Neuronal stem cell (in vitro differentiated cells): ENCODE data around the gene CEL.

ENCODE experiments used
- DNase-seq: peaks from one replicate; pipeline ENCODE4 v3.0.0-alpha.2; 2013; ENCODE audit warnings: low spot score
- H2AFZ ChIP-seq: one replicate; pipeline ENCODE4 v1.6.1; 2013; ENCODE audit warnings: mild to moderate bottlenecking, low read length, inconsistent platforms
- H2AK5ac ChIP-seq: 2 replicates; pipeline ENCODE4 v1.6.1; 2013; ENCODE audit warnings: low read depth, mild to moderate bottlenecking, inconsistent platforms, low read length, moderate library complexity, mixed read lengths
- H2BK120ac ChIP-seq: 2 replicates; pipeline ENCODE4 v1.6.1; 2013; ENCODE audit warnings: low read depth, mild to moderate bottlenecking, inconsistent platforms, low read length, moderate library complexity, mixed read lengths
- H2BK12ac ChIP-seq: one replicate; pipeline ENCODE4 v1.6.1; 2013; ENCODE audit warnings: low read length, inconsistent platforms
- H2BK15ac ChIP-seq: 2 replicates; pipeline ENCODE4 v1.6.1; 2013; ENCODE audit warnings: mild to moderate bottlenecking, low read length, inconsistent platforms, mixed read lengths
- H2BK5ac ChIP-seq: one replicate; pipeline ENCODE4 v1.6.1; 2013; ENCODE audit warnings: inconsistent platforms, mild to moderate bottlenecking, low read length, moderate library complexity
- H3K14ac ChIP-seq: one replicate; pipeline ENCODE4 v1.6.1; 2013; ENCODE audit warnings: low read length, inconsistent platforms
- H3K18ac ChIP-seq: 2 replicates; pipeline ENCODE4 v1.6.1; 2013; ENCODE audit warnings: low read length, inconsistent platforms
- H3K23ac ChIP-seq: 2 replicates; pipeline ENCODE4 v1.6.1; 2013; ENCODE audit warnings: low read depth, mild to moderate bottlenecking, mixed read lengths, low read length, inconsistent platforms; ENCODE audit not compliant: poor library complexity
- H3K27ac ChIP-seq: replicated peaks from 3 replicates; pipeline ENCODE4 v1.5.1; 2013; ENCODE audit warnings: low read length, inconsistent platforms
- H3K27me3 ChIP-seq, 3 experiments: 2 replicates each; pipeline ENCODE4 v1.6.1; 2013; ENCODE audit warnings: low read length in 3 of 3, mild to moderate bottlenecking in 2 of 3, inconsistent platforms in 1 of 3, low read depth in 1 of 3, mixed read lengths in 1 of 3, moderate library complexity in 1 of 3; ENCODE audit not compliant: control insufficient read depth in 3 of 3, insufficient read depth in 3 of 3
- H3K36me3 ChIP-seq, 2 donors: replicated peaks in 1 of 2; 2 replicates each; pipeline ENCODE4 v1.6.1; 2013; ENCODE audit warnings: low read length in 2 of 2; ENCODE audit not compliant: control insufficient read depth in 2 of 2, insufficient read depth in 2 of 2
- H3K4ac ChIP-seq: 2 replicates; pipeline ENCODE4 v1.6.1; 2013; ENCODE audit warnings: inconsistent platforms, mild to moderate bottlenecking, low read length, moderate library complexity
- H3K4me1 ChIP-seq, 2 donors: 1 replicate in 1 of 2; 2 replicates in 1 of 2; pipeline ENCODE4 v1.6.1; 2013; ENCODE audit warnings: low read length in 2 of 2, low read depth in 1 of 2; ENCODE audit not compliant: control insufficient read depth in 2 of 2, insufficient read depth in 1 of 2
- H3K4me2 ChIP-seq: one replicate; pipeline ENCODE4 v1.6.1; 2013; ENCODE audit warnings: mild to moderate bottlenecking, low read length, inconsistent platforms; ENCODE audit not compliant: insufficient read depth, poor library complexity, severe bottlenecking
- H3K4me3 ChIP-seq, 2 donors: 2 replicates each; pipeline ENCODE4 v1.5.1; 2013; ENCODE audit warnings: low read length in 2 of 2, mild to moderate bottlenecking in 2 of 2, inconsistent platforms in 1 of 2, moderate library complexity in 1 of 2
- H3K79me1 ChIP-seq: one replicate; pipeline ENCODE4 v1.6.1; 2013; ENCODE audit warnings: low read depth, mild to moderate bottlenecking, inconsistent platforms, low read length, moderate library complexity
- H3K9ac ChIP-seq: one replicate; pipeline ENCODE4 v1.6.1; 2013; ENCODE audit warnings: mild to moderate bottlenecking, low read depth, low read length, inconsistent platforms; ENCODE audit not compliant: poor library complexity
- H3K9me3 ChIP-seq, 2 donors: replicated peaks in 1 of 2; 2 replicates each; pipeline versions ENCODE3 to v1.6.1; 2013; ENCODE audit warnings: low read length in 2 of 2, mild to moderate bottlenecking in 2 of 2, inconsistent platforms in 1 of 2, low read depth in 1 of 2, mixed read lengths in 1 of 2, moderate library complexity in 1 of 2; ENCODE audit not compliant: control insufficient read depth in 2 of 2, insufficient read depth in 1 of 2
- H4K8ac ChIP-seq: one replicate; pipeline ENCODE4 v1.6.1; 2013; ENCODE audit warnings: low read depth, mild to moderate bottlenecking, inconsistent platforms, low read length, moderate library complexity
- H4K91ac ChIP-seq: one replicate; pipeline ENCODE4 v1.6.1; 2013; ENCODE audit warnings: low read length, low read depth, mild to moderate bottlenecking, inconsistent platforms; ENCODE audit not compliant: poor library complexity
- WGBS, 2 donors: extraction: QIAGEN DNeasy Blood & Tissue Kit; methylation state at CpG; one replicate each; pipeline ENCODE4 v1.1.7; 2013; ENCODE audit warnings: missing lambda C conversion rate in 2 of 2, mixed read lengths in 1 of 2; ENCODE audit not compliant: insufficient read length in 2 of 2, insufficient replicate concordance in 1 of 2; ENCODE audit errors: extremely low coverage in 2 of 2; 5-methylcytosine and 5-hydroxymethylcytosine counted together

The CEL gene

GRCh38 chr9:133054194-133054890, 7.4 kb upstream of the CEL start:
- no peaks in the 10 kb centered on the region for H3K27me3 ChIP-seq
- H3K4me2 ChIP-seq: no peak overlapping the region
- H2BK15ac ChIP-seq: no peak overlapping the region
- H3K14ac ChIP-seq: no peak overlapping the region
- peaks cover 7% of the 10 kb centered on the region for H3K79me1 ChIP-seq
- H3K9ac ChIP-seq: no peak overlapping the region
- H2AFZ ChIP-seq: no peak overlapping the region
- H3K36me3 ChIP-seq: peaks cover 63 to 93% of the 10 kb centered on the region in 2 donors
- no peak overlapping the region for H2BK12ac ChIP-seq
- no peak overlapping the region for H3K27ac ChIP-seq
- no CpG with 5 or more reads among the region's 24 CpGs for WGBS, 2 donors
- H2BK5ac ChIP-seq: no peak overlapping the region
- peak overlapping the region; percentile 53 for H3K23ac ChIP-seq
- no peak overlapping the region for H2BK120ac ChIP-seq
- no peak overlapping the region for H3K4ac ChIP-seq
- H3K18ac ChIP-seq: no peak overlapping the region
- H3K4me1 ChIP-seq: no peaks in the 10 kb centered on the region
- no peak overlapping the region for H4K8ac ChIP-seq
- no peak overlapping the region for H2AK5ac ChIP-seq
- no peak overlapping the region for H3K4me3 ChIP-seq
- DNase-seq: no peak
- no peaks in the 10 kb centered on the region for H3K9me3 ChIP-seq
- no peak overlapping the region for H4K91ac ChIP-seq

GRCh38 chr9:133054966-133055365, 6.8 kb upstream of the CEL start:
- no peak for DNase-seq
- Histone ChIP-seq H3K27me3 (no peaks in the 10 kb centered on the region), H3K79me1 (peaks cover 5% of the 10 kb centered on the region)

GRCh38 chr9:133055788-133056420, 5.9 kb upstream of the CEL start:
- H3K14ac ChIP-seq: no peak overlapping the region
- H2BK5ac ChIP-seq: no peak overlapping the region
- no peak overlapping the region for H3K9ac ChIP-seq
- H2AFZ ChIP-seq: no peak overlapping the region
- no peak overlapping the region for H2AK5ac ChIP-seq
- H3K27ac ChIP-seq: no peak overlapping the region
- H2BK12ac ChIP-seq: no peak overlapping the region
- no peak overlapping the region for H4K8ac ChIP-seq
- peaks cover 53 to 80% of the 10 kb centered on the region in 2 donors for H3K36me3 ChIP-seq
- H3K79me1 ChIP-seq: peaks cover 3% of the 10 kb centered on the region
- H3K4me3 ChIP-seq: no peak overlapping the region
- H3K27me3 ChIP-seq: no peaks in the 10 kb centered on the region
- no peak overlapping the region for H2BK15ac ChIP-seq
- WGBS, 2 donors: no CpG with 5 or more reads among the region's 17 CpGs
- peaks cover 7 to 10% of the 10 kb centered on the region in 2 donors for H3K4me1 ChIP-seq
- DNase-seq: no peak
- H4K91ac ChIP-seq: no peak overlapping the region
- no peak overlapping the region for H2BK120ac ChIP-seq
- no peak overlapping the region for H3K4me2 ChIP-seq
- H3K9me3 ChIP-seq: no peaks in the 10 kb centered on the region
- H3K23ac ChIP-seq: no peak overlapping the region
- no peak overlapping the region for H3K4ac ChIP-seq
- H3K18ac ChIP-seq: no peak overlapping the region

More at GRCh38 chr9:133054966-133055365, 6.8 kb upstream of the CEL start:
- H3K4me2 ChIP-seq: no peak overlapping the region
- H2AK5ac ChIP-seq: no peak overlapping the region
- H3K14ac ChIP-seq: no peak overlapping the region
- H3K23ac ChIP-seq: no peak overlapping the region
- peaks cover 60 to 89% of the 10 kb centered on the region in 2 donors for H3K36me3 ChIP-seq
- H3K4ac ChIP-seq: no peak overlapping the region
- H2AFZ ChIP-seq: no peak overlapping the region
- no peak overlapping the region for H3K4me3 ChIP-seq
- no peak overlapping the region for H4K8ac ChIP-seq
- H2BK120ac ChIP-seq: no peak overlapping the region
- no CpG with 5 or more reads among the region's 16 CpGs for WGBS, 2 donors
- no peak overlapping the region for H3K18ac ChIP-seq
- H3K27ac ChIP-seq: no peak overlapping the region
- H2BK12ac ChIP-seq: no peak overlapping the region
- no peak overlapping the region for H3K9ac ChIP-seq
- H2BK5ac ChIP-seq: no peak overlapping the region
- no peaks in the 10 kb centered on the region for H3K9me3 ChIP-seq
- no peak overlapping the region for H4K91ac ChIP-seq
- H2BK15ac ChIP-seq: no peak overlapping the region
- H3K4me1 ChIP-seq: peaks cover 3 to 4% of the 10 kb centered on the region in 2 donors

- Histone ChIP-seq H3K18ac (no peak overlapping the region), H3K4me1 (peaks cover 13 to 16% of the 10 kb centered on the region in 2 donors), H3K79me1 (peaks cover 3% of the 10 kb centered on the region), H2AK5ac (no peak overlapping the region), H3K4me2 (no peak overlapping the region), H4K91ac (no peak overlapping the region), H2AFZ (no peak overlapping the region), H3K27ac (no peak overlapping the region), H2BK15ac (no peak overlapping the region), H2BK120ac (no peak overlapping the region), H3K27me3 (no peaks in the 10 kb centered on the region), H3K9ac (no peak overlapping the region), H3K14ac (no peak overlapping the region), H3K23ac (no peak overlapping the region), H4K8ac (no peak overlapping the region), H2BK5ac (no peak overlapping the region), H3K36me3 (peaks cover 48 to 73% of the 10 kb centered on the region in 2 donors), H2BK12ac (no peak overlapping the region), H3K4ac (no peak overlapping the region), H3K4me3 (no peak overlapping the region), H3K9me3 (no peaks in the 10 kb centered on the region)
- WGBS, 2 donors: no CpG with 5 or more reads among the region's 13 CpGs
- DNase-seq: no peak
Observed at GRCh38 chr9:133056533-133056932, 5.2 kb upstream of the CEL start.
